GM21526 (cell line): Measurements from ENCODE around the gene CRYGC.

ENCODE experiments used
- ATAC-seq: cut with Tn5 transposase; IDR thresholded peaks from one replicate; pipeline ENCODE4 v1.9.1; 2021; ENCODE audit warnings: moderate library complexity; ENCODE audit not compliant: unreplicated experiment, low FRiP score

The CRYGC gene, protein sequence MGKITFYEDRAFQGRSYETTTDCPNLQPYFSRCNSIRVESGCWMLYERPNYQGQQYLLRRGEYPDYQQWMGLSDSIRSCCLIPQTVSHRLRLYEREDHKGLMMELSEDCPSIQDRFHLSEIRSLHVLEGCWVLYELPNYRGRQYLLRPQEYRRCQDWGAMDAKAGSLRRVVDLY

DNA sequence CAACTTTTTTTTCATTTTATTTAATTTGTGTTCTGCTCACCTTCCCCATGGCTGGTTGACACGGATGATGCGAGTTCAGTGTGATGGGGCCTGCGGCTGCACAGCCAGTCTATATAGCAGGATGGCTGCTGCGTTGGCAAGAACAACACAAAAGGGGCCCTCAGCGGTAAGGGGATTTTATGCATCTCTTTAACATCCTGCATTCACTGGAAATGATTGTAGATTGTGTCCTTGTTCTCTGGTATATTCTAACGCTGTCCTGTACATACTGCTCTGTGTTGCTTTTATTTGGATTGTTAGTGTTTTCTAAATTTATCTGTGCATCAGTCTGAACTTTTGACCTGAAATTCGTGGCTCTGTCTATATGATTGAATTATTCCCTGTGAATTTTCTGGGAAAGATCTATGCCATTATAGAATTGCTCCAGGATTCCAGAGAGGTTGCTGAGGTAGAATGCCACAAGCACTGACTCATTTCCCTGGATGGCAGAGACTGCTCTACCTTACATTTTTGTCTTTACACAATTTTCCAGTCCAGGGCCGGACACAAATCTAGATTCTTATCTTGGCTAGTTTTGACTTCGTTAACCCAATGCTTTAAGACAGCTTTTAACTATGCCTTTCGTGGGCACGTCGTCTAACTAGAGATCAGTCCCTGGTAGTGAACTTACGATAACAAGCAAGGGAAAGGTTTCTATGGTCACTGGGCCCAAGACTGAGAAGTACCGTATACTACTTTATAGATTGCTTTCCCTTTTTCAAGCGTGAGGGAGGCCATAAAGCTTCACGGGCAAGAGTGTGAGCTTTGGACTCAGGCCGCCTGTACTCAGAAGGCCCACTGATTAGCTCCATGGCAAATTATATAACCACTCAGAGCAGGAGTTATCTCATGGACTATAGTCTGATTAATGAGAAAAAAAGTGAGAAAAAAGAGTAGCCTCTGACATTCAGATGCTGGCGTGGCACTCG, at the start of gene CRYGC:
CRYGC (minus strand) TSS at position 85 of the 968 bp plus-strand sequence; CDS start at position 49, 36 bp downstream.
- ATAC-seq, result no peak

DNA sequence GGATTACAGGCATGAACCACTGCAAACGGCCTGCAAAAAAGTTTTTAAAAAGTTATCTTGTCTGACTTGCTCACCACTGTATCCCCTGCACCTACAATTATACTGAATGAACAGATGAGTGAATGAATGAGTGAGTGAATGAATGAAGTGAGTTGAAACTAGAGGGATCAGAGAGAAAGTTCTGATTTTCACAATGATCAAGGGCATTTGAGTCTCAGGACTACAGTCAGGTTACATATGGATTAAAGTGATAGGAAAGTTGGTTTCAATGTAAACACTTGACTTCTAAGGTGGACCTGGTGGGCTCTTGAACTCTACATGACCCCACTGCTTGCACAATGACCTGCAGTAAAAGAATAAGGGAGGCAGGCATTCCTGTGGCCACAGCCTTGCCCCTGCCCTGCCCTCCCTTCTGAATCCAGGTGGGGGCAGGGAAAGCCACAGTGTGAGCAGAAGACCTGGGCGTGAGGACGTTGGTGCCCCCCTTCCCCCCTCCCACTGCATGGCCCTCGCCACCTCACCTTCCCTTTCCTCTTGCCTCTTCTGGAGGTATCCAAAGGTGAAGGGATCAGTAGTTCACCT, 49.5 kb upstream of the CRYGC start:
- no peak for ATAC-seq

DNA sequence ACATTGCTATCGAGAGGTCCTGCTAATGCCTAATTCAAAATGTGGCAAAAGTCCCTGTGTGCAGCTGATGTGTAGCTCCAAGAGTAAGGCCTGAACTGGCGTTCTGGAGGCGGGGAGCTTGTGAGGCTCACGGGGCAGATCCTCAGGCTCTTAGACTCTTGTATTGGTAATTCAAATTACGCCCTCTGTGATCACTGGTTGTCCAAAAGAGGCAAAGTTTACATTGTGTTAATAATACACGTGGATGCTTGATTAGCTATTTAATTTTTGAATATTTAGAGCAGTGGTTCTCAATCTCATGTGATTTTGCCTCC, 46.2 kb upstream of the CRYGC start:
- no peak for ATAC-seq

DNA sequence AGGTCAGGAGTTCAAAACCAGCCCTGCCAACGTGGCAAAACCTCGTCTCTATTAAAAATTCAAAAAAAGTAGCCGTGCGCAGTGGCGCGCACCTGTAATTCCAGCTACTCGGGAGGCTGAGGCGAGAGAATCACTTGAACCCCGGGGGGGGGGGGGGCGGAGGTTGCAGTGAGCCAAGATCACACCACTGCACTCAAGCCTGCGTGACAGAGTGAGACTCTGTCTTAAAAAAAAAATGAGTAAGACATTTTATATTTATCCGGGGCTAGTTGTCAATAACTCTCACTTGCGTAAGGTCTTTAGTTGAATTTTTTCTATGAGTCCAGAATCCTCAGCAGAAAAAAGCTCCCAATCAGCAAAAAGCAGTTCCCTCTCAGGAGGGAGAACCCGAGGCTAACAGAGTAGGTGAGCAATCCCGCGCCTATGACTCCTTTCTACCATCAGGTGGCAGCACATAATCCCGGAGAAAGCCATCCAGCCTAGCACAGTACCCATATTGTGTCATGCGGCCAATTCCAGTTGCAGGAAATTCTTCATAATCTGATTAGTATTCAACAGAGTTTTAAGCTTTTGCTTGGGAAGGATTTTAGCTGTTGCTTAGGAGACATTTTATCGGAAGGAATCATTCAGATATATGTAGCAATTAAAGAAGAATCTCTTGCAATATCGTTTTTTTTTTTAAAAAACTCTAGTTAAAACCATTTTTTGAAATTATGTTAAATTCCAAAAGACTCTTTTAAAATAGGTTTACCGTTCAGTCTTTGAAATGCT, 45.6 kb upstream of the CRYGC start:
- peak; percentile 99 for ATAC-seq

DNA sequence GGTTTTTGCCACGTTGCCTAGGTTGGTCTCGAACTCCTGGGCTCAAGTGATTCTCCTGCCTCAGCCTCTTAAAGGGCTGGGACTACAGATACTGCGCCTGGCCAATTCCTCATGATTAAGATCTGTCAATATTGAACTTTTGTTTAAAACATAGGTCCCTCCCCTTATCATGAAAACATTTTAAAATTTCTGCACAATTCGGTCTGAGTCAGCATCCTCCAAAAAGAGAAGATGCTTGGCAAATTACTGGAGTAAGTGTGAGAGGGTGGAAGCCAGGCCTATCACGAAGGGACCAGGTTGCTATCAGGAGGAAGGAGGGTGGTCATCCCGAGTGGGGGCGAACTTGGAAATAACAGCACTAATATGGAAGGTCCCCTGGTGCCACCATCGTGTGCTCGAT, 44.5 kb upstream of the CRYGC start:
- ATAC-seq, result no peak

DNA sequence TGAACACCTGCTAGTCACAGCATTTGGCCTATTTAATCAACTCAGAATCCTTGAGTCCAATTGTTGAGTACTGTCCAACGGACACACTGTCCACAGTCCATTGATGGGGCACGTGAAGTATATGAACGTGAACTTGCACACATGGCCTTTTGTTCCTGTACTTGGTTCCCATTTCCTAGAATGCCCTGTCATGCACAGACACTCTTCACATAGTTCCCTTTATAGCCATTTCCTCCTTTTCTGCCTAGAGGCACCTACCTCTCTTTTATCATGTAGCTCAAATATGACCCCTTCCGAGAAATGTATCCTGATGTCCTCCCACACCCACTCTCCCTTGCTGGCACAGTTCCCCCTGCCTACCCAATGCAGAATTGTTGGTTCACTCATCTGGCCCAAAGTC, 42.5 kb upstream of the CRYGC start:
- ATAC-seq, result no peak

DNA sequence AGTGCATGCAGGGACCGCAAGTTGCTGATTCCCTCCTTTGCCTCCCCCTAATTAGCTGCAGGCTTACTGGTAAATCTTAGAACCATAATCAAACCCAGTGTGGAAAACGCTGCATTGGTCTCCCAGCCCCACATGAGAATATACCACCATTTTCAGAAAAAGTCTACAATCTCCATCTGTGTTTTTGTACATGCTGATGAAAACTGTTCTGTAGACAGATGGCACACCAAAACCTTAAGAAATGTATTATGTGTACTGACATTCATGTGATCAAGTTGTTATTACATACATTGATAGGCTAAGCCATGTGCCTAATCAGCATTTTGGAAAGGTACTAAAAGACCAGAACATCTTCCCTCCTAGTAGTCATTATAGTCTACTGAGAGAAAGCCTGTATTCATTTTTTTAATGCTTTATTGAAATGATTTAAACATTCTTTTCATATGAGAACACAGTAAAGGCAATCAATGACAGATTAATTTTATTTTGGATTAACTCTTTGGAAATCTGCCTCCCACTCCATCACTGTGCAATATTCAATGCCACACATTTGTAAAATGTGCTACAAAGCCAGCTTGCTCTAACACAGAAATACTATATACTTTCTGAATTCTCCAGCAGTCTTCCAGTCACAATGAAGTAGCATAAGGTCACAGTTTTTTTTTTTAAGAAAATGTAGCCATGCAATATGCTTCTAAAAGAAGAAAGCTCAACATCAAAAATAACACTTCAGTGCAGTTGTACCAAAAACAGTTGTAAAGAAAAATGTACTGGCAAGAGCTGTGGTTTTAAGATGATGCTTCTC, 35.5 kb upstream of the CRYGC start:
- ATAC-seq, result no peak

DNA sequence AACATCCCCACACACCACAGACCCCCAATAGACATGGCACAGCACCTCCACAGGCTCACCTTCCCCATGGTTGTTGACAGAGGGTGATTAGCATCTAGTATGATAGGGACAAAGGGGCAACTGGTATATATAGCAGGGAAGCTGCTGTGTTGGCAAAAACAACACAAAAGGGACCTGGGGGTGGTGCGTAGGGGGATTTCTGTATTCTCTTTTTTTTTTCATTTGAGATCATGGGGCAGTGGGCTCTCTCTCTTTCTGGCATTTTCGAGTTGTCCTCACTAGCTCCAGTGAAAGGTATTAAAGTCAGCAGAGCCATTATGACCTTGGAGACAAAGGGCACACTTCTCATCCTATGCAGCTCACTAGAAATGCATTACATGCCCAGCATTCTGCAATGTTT, 33.9 kb upstream of the CRYGC start, which contains the start of gene CRYGA:
CRYGA (minus strand) TSS at position 101 of the 400 bp plus-strand sequence; CDS start at position 68, 33 bp downstream.
- no peak for ATAC-seq

DNA sequence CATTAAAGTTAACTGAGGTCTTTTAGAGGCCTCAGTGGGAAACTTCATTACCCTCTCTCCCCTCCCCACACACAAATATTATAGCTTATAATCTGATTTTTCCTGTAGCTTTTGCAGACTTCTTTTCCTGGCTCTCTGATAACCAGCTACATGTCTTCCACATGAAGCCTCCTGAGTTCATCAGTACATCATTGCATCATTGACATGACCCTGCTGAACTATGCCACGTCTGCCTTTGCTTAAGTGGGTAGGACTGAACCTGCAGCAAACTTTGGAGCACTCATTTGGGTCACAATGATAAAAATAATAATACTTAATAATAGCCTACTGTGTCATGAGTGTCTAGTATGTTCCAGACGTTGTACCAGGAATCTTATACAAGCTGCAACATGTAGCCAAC, 26.8 kb upstream of the CRYGC start:
- ATAC-seq, result no peak

DNA sequence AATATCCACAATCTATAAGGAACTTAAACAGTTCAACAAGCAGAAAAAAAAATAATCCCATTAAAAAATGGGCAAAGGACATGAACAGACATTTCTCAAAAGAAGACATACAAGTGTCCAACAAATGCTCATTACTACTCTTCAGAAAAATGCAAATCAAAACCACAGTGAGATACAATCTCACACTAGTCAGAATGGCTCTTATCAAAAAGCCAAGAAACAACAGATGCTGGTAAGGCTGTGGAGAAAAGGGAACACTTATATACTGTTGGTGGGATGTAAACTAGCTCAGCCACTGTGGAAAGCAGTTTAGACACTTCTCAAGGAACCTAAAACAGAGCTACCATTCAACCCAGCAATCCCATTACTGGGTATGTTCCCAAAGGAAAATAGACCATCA, 23.5 kb upstream of the CRYGC start:
- no peak for ATAC-seq

DNA sequence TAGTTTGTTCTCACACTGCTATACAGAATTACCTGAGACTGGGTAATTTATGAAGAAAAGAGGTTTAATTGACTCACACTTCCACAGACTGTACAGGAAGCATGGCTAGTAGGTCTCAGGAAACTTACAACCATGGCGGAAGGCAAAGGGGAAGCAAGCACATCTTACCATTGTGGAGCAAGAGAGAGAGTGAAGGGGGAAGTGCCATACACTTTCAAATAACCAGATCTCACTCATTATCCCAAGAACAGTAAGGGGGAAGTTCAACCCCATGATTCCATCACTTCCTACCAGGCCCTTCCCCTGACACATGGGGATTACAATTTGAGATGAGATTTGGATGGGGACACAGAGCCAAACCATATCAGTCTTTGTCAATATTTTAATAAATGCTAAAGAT, 21.3 kb upstream of the CRYGC start:
- ATAC-seq, result no peak

DNA sequence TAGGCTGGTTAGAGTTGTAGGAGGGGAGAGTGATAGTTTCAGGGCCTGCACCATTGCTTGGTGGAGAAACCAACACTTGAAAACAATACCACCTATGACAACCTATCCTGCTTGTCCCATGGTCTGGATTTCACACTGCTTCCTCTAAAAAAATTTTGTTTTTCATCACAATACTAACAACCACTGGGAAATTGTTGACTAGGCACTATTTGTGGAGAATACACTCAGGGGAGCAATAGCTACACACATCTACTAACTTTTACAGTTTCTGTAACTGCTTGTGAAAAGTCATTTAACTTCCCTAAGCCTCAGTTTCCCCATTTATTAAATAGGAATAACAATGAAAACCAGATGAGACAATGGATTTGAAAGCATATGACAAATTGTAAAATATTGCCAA, 20.5 kb upstream of the CRYGC start:
- no peak for ATAC-seq

DNA sequence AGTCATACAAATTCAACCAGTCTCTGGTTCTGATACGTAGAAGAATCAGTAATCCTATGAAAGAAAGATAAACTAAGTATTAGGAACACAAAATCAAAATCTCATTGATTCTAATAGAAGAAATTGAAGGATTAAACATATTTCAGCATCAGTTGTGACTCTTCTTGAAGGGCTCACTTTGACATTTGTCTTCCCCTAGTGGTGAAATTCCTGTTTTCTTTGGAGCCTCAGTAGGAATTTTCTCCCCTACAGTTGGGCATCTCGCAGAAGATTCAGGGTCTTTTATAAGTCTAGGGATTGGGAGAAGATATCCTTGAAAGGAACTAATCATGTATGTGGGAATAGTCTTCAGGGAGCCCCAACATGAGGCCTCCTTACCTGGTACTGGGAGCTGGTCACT, 19.2 kb upstream of the CRYGC start:
- no peak for ATAC-seq

DNA sequence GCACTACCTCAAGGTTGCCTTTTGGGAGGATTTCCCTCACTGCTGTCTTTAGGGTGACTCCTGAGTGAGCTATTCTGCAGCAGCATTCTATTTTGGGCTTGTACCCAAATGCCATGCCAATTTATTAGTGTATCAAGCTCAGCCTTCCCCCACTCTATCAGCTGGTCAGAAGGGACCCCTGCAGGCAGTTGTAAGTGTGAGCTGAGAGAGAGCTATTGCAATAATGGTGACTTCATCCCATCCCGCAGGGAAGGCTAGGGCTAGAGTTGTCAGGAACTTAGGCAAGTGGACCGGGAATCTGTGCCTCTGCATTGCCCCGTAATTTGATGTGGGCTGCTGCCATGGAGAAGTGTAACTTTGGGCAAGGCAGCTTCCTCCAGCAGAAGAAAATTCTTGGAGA, 18.1 kb upstream of the CRYGC start:
- ATAC-seq, result no peak

DNA sequence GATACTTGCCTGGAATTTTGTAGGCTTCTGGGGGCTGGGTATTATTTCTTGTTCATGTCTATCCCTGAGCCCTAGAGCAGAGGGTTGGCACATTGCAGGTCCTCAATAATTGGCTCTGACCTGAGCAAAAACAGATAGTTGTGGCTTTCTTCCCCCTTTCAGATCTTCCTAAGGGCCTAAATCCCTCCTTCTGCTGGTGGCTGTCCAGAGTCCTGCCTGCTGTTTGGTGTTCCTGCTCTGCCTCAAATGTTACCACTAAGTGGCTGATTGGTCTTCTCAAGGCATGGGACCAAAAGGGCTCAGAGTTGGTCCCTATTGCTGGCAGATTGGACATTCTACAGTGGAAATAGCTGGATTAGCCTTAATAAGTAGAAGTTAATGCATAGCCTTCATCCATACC, 17.4 kb upstream of the CRYGC start:
- no peak for ATAC-seq

DNA sequence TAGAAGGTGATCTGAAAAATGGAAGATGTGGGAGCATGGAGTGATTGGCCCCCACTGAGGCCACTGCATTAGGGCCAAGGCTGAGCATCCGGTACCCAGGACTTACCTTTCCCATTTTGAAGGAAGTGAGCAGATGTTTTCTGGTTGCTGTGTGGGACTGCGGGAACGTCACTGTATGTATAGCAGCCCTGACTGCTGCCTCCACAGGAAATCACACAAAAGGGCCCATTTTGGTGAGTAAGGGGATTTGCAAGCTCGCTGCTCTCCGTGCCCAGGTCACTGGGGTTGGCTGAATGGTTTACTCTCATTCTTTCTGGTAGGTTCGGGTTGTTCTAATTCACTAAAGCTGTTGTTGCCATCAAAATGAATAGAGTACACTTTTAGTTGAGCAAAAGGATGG, 16.4 kb upstream of the CRYGC start, which contains the start of gene CRYGB:
CRYGB (minus strand) TSS at position 153 of the 400 bp plus-strand sequence; CDS start at position 115, 38 bp downstream.
- no peak for ATAC-seq

DNA sequence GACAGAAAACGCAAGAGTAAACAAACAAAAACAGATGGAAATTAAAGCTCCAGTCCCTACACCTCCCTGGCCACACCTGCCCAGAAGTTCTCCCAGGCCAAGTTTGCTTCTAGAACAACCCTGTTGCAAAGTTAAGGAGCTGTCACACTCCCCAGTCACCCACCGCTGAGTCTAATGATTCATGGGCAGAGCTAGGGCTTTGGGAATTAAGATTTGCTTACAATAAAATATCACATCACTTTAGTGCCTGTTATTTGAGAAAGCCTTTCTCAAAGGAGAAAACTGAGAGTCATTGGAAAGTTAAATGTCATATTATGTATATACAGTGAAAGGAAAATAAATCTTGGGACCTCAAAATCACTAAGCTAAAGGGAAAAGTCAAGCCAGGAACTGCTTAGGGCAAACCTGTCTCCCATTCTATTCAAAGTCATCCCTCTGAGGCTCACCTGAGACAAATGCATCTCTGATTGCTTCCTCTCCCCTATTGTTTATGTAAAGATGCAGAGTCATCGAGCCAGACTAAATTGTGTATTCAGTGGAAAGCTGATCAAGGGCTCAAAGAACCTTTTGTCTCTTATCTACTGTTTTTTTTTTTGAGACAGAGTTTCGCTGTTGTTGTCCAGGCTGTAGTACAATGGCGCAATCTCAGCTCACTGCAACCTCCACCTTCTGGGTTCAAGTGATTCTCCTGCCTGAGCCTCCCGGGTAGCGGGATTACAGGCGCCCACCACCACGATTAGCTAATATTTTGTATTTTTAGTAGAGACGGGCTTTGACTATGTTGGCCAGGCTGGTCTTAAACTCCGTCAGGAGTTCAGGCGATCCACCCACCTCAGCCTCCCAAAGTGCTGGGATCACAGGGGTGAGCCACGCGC, 13.5 kb upstream of the CRYGC start:
- ATAC-seq, result no peak

DNA sequence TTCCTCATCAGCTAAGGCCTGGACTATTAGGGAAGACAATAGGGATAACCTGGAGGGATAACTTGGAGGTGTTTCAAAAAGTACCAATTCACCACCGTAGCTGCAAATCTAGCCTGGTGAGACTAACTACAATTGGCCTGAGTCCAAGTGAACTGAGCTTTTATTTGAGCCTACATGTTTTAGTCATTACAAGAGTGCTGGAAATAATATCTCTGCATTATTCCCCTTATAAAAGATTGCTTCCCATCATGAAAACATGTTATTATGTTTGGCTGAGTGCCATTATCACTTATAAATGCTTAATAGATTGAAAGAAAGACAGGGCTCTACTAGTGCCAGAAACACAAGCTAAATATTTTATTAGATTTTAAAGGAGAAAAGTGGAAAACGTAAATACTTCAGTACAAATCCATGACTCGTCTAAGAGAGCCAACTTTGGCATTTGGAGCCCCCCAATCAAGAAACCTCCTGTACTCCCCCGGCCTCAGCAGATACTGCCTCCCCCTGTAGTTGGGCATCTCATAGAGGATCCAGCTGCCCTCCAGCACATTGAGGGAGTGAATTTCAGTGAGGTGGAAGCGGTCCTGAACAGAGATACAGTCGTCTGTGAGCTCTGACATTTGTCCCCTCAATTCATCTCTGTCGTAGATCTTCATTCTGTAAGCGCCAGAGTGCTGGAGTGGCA, 12.8 kb upstream of the CRYGC start:
- ATAC-seq, result no peak
